Transverse colon (tissue), 4 donors: ENCODE data around the gene CORO2B. TPM values are rescaled to one million over a fixed set of nuclear protein-coding genes. Genes with fewer than 3 reads are reported as not detected.

Experiments
- DNase-seq: peaks from one replicate; pipeline ENCODE4 v3.0.0-alpha.2; 2019
- H3K27ac ChIP-seq, 4 donors: fragments of 200-600 bp; sonication (generic); 2 replicates each; pipeline ENCODE4 v1.5.1; 2016 to 2018; ENCODE audit warnings: inconsistent platforms in 4 of 4
- H3K27me3 ChIP-seq: fragments of 200-600 bp; sonication (generic); 2 replicates; pipeline ENCODE4 v1.5.1; 2017; ENCODE audit warnings: inconsistent platforms
- H3K36me3 ChIP-seq, 4 donors: fragments of 200-600 bp; sonication (generic); 2 replicates each; pipeline ENCODE4 v1.5.1; 2017 to 2019; ENCODE audit warnings: inconsistent platforms in 4 of 4
- H3K4me1 ChIP-seq, 4 donors: fragments of 200-600 bp; sonication (generic); 2 replicates each; pipeline ENCODE4 v1.5.1; 2017 to 2020; ENCODE audit warnings: inconsistent platforms in 4 of 4
- H3K4me3 ChIP-seq, 4 donors: fragments of 200-600 bp; sonication (generic); 1 replicate in 1 of 4; 2 replicates in 3 of 4; pipeline versions ENCODE4 v1.5.1 to v1.6.1; 2017 to 2019; ENCODE audit warnings: inconsistent platforms in 4 of 4
- H3K9me3 ChIP-seq, 2 donors: fragments of 200-600 bp; sonication (generic); 2 replicates each; pipeline ENCODE4 v1.5.1; 2017 to 2019; ENCODE audit warnings: inconsistent platforms in 2 of 2
- CTCF ChIP-seq, 5 experiments: fragments of 200-600 bp in 3 of 5; fragments of 450-650 bp in 2 of 5; sonication (generic) in 3 of 5; IDR thresholded peaks; 1 replicate in 2 of 5; 2 replicates in 3 of 5; pipeline ENCODE4 v1.5.1; 2016 to 2017; ENCODE audit warnings: antibody characterized with exemption in 5 of 5, inconsistent platforms in 3 of 5, mild to moderate bottlenecking in 2 of 5, moderate library complexity in 1 of 5
- EP300 ChIP-seq: sonication (generic); formaldehyde crosslinking; IDR thresholded peaks from one replicate; pipeline ENCODE4 v1.6.1; 2017; ENCODE audit warnings: antibody characterized with exemption, low read depth
- POLR2A ChIP-seq: fragments of 450-650 bp; IDR thresholded peaks from one replicate; pipeline ENCODE4 v1.6.1; 2016; ENCODE audit warnings: antibody characterized with exemption, mild to moderate bottlenecking, moderate library complexity
- POLR2AphosphoS5 ChIP-seq, 3 donors: sonication (generic); formaldehyde crosslinking; IDR thresholded peaks; one replicate each; pipeline ENCODE4 v1.6.1; 2016; ENCODE audit warnings: antibody characterized with exemption in 3 of 3
- WGBS, 2 donors: methylation state at CpG; one replicate each; pipeline ENCODE4 v1.1.5; 2018; ENCODE audit warnings: low coverage in 1 of 2; 5-methylcytosine and 5-hydroxymethylcytosine counted together
- in situ Hi-C, 4 donors: fragments of 200-750 bp; cut with MboI; loops; one replicate each; pipeline versions ENCODE4 v1.15.0 to v1.15.1; 2017; ENCODE audit warnings: low sequenced_read_pairs in 3 of 4, low pct_ligation_motif_present in 1 of 4, low pct_unique_long_range_greater_than_20kb in 1 of 4
- intact Hi-C: fragments of 100-400 bp; cut with DNase I; formaldehyde crosslinking; loops from one replicate; pipeline ENCODE4 v1.15.1; 2023; ENCODE audit warnings: low total_unique reads
- total RNA-seq, 4 donors: library from RNA; depleted of rRNA; stranded (reverse); fragments of >200 nt; gene quantifications; one replicate each; pipeline ENCODE4 v1.1.0, GENCODE V29; 2016

CORO2B gene
- total RNA-seq, 4 donors from 2014 or later = 0.40 to 2.2 (median 2.0) TPM

GRCh38 chr15:68774120-68774519 is 195.3 kb downstream of the CORO2B start:
- Histone ChIP-seq H3K27me3 (no peaks in the 10 kb centered on the region), H3K36me3 (peaks cover 0 to 6% (median 0%) of the 10 kb centered on the region in 4 donors), H3K4me3 (no peak overlapping the region), H3K4me1 (peaks cover 0 to 15% (median 3%) of the 10 kb centered on the region in 4 donors), H3K27ac (no peak overlapping the region), H3K9me3 (no peaks in the 10 kb centered on the region)
- DNase-seq = no peak
- intact Hi-C loops = no loop called here
- TF ChIP-seq CTCF (IDR thresholded peaks at IDR 0.05) (no peak), POLR2AphosphoS5 (IDR thresholded peaks at IDR 0.05) (no peak), POLR2A (no peak), EP300 (no peak)
- in situ Hi-C loops = no loop called here
- WGBS, 2 donors = 87% methylated on average over 4 of the region's 4 CpGs; no CpG with 5 or more reads in 1 of the 2 donors

GRCh38 chr15:68774521-68775235 is 195.9 kb downstream of the CORO2B start:
- intact Hi-C loops = no loop called here
- Histone ChIP-seq H3K27ac (peak overlapping the region in 1 of 4 donors; percentile 31), H3K36me3 (peaks cover 0 to 10% (median 2%) of the 10 kb centered on the region in 4 donors), H3K4me3 (no peak overlapping the region), H3K27me3 (no peaks in the 10 kb centered on the region), H3K9me3 (no peaks in the 10 kb centered on the region), H3K4me1 (peaks cover 0 to 15% (median 3%) of the 10 kb centered on the region in 4 donors)
- WGBS, 2 donors = 94% methylated on average over 3 of the region's 3 CpGs; no CpG with 5 or more reads in 1 of the 2 donors
- TF ChIP-seq EP300 (no peak), CTCF (IDR thresholded peaks at IDR 0.05) (no peak), POLR2A (no peak), POLR2AphosphoS5 (IDR thresholded peaks at IDR 0.05) (no peak)
- in situ Hi-C loops = no loop called here
- DNase-seq = no peak

- no peaks in the 10 kb centered on the region for H3K27me3 ChIP-seq
- H3K27ac ChIP-seq = peak overlapping the region in 2 of 4 donors; percentile 16 to 31
- peaks cover 0 to 15% (median 3%) of the 10 kb centered on the region in 4 donors for H3K36me3 ChIP-seq
- H3K4me1 ChIP-seq = peaks cover 0 to 15% (median 3%) of the 10 kb centered on the region in 4 donors
- intact Hi-C loops (no loop called here), in situ Hi-C loops (no loop called here)
- H3K9me3 ChIP-seq = no peaks in the 10 kb centered on the region
- no peak overlapping the region for H3K4me3 ChIP-seq
- 79% methylated on average over 3 of the region's 3 CpGs; no CpG with 5 or more reads in 1 of the 2 donors for WGBS, 2 donors
- DNase-seq = no peak
- TF ChIP-seq POLR2AphosphoS5 (IDR thresholded peaks at IDR 0.05) (no peak), CTCF (IDR thresholded peaks at IDR 0.05) (no peak), POLR2A (no peak), EP300 (no peak)
These were observed 196.4 kb downstream of the CORO2B start for GRCh38 chr15:68775236-68775577.

- H3K27ac ChIP-seq = peak overlapping the region in 2 of 4 donors; percentile 16 to 31
- H3K9me3 ChIP-seq = no peaks in the 10 kb centered on the region
- H3K36me3 ChIP-seq = peaks cover 0 to 21% (median 3%) of the 10 kb centered on the region in 4 donors
- no peak overlapping the region for H3K4me3 ChIP-seq
- intact Hi-C loops = no loop called here
- DNase-seq = peak; percentile 55
- no peak for TF ChIP-seq POLR2AphosphoS5 (IDR thresholded peaks at IDR 0.05)
- TF ChIP-seq EP300 = no peak
- TF ChIP-seq CTCF (IDR thresholded peaks at IDR 0.05) = no peak
- in situ Hi-C loops = no loop called here
- peaks cover 0 to 15% (median 3%) of the 10 kb centered on the region in 4 donors for H3K4me1 ChIP-seq
- H3K27me3 ChIP-seq = no peaks in the 10 kb centered on the region
- 68 to 71% methylated on average over 1 to 8 of the region's 8 CpGs for WGBS, 2 donors
These were observed 197.1 kb downstream of the CORO2B start for GRCh38 chr15:68775671-68776476.
